Type B pancreatic cell (in vitro differentiated cells): ENCODE data around the gene MAP2K5. TPM values are rescaled to one million over a fixed set of nuclear protein-coding genes. Genes with fewer than 3 reads are reported as not detected.
A peak's percentile ranks its signal among the peaks of the same experiment; 100 is the strongest.

ENCODE experiments used
- DNase-seq: peaks from one replicate; pipeline ENCODE4 v3.0.0; 2021; ENCODE audit warnings: mixed read lengths; ENCODE audit not compliant: unreplicated experiment; ENCODE audit errors: extremely low spot score
- H3K27ac Mint-ChIP-seq: 2 replicates; pipeline ENCODE4 v1.8.0; 2021; ENCODE audit warnings: mild to moderate bottlenecking, mixed read lengths
- H3K27me3 Mint-ChIP-seq: 2 replicates; pipeline ENCODE4 v1.8.0; 2021; ENCODE audit warnings: mixed read lengths
- H3K36me3 Mint-ChIP-seq: 2 replicates; pipeline ENCODE4 v1.8.0; 2021; ENCODE audit warnings: mixed read lengths
- H3K4me1 Mint-ChIP-seq: one replicate; pipeline ENCODE4 v1.8.0; 2021; ENCODE audit warnings: mixed read lengths; ENCODE audit not compliant: unreplicated experiment
- H3K4me3 Mint-ChIP-seq: 2 replicates; pipeline ENCODE4 v1.8.0; 2021; ENCODE audit warnings: mild to moderate bottlenecking, mixed read lengths
- H3K9me3 Mint-ChIP-seq: 2 replicates; pipeline ENCODE4 v1.8.0; 2021; ENCODE audit warnings: mixed read lengths
- total RNA-seq: library from RNA; stranded (reverse); gene quantifications from 2 replicates; pipeline ENCODE4 v1.2.1, GENCODE V29; 2021; ENCODE audit warnings: low replicate concordance
- TF ChIP-seq, protein P1 (sequence below): fragments of 200-600 bp; sonication (generic); conservative IDR thresholded peaks from 2 replicates; pipeline ENCODE4 v1.5.0; 2021; ENCODE audit warnings: antibody characterized with exemption, mild to moderate bottlenecking

Gene MAP2K5
- total RNA-seq, 1 donor from 2014 or later, result 21.8 TPM

DNA sequence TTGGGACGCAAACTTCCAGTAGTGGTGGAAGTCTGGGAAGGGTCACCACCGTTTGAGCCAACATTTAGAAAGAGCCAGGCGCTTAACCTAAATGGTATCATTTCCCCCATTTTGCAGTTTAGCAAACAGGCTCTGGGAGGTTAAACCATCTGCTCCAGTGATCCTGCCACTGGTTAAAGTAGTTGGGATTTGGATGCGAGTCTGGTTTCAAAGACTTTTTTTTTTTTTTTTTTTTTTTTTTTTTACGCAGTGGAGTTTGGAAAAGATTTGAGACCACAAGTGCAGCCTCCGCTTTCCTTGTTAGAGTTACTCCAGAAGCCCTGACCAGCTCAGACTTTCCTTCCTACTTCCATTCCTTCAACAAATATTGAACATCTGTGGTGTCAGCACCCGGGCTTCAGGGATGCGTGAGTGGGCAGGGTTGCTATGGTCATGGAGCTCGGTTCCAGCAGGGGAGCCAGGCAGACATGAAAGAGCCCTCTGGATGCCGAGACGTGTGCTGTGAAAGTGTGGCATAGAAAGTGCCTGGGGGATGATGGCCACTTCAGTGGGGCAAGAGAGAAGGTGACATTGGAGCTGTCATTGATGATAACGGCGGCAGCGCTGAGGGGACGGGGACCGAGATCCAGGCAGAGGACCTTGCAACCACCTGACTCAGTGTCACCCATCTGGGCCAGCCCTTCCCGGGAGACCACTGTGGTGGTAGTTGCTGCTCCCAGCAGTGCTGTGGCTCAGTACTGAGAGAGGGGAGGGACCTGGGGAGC, 298.4 kb downstream of the MAP2K5 start:
- H3K27me3 Mint-ChIP-seq, result peaks cover 28% of the 10 kb centered on the region
- peak overlapping the region; percentile 94 for H3K4me3 Mint-ChIP-seq
- TF ChIP-seq, protein P1, sequence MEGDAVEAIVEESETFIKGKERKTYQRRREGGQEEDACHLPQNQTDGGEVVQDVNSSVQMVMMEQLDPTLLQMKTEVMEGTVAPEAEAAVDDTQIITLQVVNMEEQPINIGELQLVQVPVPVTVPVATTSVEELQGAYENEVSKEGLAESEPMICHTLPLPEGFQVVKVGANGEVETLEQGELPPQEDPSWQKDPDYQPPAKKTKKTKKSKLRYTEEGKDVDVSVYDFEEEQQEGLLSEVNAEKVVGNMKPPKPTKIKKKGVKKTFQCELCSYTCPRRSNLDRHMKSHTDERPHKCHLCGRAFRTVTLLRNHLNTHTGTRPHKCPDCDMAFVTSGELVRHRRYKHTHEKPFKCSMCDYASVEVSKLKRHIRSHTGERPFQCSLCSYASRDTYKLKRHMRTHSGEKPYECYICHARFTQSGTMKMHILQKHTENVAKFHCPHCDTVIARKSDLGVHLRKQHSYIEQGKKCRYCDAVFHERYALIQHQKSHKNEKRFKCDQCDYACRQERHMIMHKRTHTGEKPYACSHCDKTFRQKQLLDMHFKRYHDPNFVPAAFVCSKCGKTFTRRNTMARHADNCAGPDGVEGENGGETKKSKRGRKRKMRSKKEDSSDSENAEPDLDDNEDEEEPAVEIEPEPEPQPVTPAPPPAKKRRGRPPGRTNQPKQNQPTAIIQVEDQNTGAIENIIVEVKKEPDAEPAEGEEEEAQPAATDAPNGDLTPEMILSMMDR, result no peak
- peak overlapping the region; percentile 99 for H3K27ac Mint-ChIP-seq
- H3K9me3 Mint-ChIP-seq, result no peaks in the 10 kb centered on the region
- H3K4me1 Mint-ChIP-seq, result peaks cover 58% of the 10 kb centered on the region
- peaks cover 3% of the 10 kb centered on the region for H3K36me3 Mint-ChIP-seq
- no peak for DNase-seq

DNA sequence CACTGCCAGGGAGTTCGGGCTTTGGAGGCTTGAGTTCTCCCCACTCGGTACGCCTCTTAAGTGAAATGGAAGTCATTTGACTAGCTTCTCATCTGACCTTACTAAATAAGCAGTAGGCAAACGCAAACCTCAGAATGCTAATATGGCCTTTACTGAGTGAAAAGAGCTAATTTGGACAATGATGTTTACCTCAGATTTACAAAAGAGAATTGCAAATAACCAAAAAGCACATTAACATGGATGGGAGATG, 298.9 kb downstream of the MAP2K5 start:
- TF ChIP-seq, protein P1, result no peak
- Mint-ChIP-seq H3K4me1 (peaks cover 61% of the 10 kb centered on the region), H3K27me3 (peaks cover 23% of the 10 kb centered on the region), H3K9me3 (no peaks in the 10 kb centered on the region), H3K36me3 (peaks cover 3% of the 10 kb centered on the region), H3K27ac (peak overlapping the region; percentile 99), H3K4me3 (peak overlapping the region; percentile 94)
- DNase-seq, result no peak

DNA sequence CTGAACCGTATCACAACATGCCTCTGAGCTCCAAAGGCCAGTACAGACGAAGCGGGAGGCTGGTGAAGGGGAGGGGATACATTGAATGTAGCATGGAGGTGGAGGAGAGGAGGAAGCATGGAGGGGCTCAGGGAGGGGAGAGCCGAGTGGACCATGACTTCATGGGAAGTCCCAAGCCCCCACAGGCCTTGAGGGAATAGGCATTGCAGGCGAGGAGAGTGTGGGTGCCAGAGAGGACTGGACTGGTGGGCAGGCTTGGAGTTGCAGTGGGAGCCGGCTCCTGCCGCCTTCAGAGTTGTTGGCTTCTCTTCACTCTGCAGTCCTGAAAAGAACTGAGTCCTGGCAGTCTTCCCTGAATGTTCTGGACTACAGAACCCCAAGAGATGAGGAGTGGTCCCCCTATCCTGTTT, 300.6 kb downstream of the MAP2K5 start:
- Mint-ChIP-seq H3K36me3 (peaks cover 3% of the 10 kb centered on the region), H3K9me3 (no peaks in the 10 kb centered on the region), H3K4me1 (peaks cover 59% of the 10 kb centered on the region), H3K27me3 (peaks cover 13% of the 10 kb centered on the region), H3K4me3 (peak overlapping the region; percentile 48), H3K27ac (peak overlapping the region; percentile 35)
- DNase-seq, result no peak
- TF ChIP-seq, protein P1, result no peak

DNA sequence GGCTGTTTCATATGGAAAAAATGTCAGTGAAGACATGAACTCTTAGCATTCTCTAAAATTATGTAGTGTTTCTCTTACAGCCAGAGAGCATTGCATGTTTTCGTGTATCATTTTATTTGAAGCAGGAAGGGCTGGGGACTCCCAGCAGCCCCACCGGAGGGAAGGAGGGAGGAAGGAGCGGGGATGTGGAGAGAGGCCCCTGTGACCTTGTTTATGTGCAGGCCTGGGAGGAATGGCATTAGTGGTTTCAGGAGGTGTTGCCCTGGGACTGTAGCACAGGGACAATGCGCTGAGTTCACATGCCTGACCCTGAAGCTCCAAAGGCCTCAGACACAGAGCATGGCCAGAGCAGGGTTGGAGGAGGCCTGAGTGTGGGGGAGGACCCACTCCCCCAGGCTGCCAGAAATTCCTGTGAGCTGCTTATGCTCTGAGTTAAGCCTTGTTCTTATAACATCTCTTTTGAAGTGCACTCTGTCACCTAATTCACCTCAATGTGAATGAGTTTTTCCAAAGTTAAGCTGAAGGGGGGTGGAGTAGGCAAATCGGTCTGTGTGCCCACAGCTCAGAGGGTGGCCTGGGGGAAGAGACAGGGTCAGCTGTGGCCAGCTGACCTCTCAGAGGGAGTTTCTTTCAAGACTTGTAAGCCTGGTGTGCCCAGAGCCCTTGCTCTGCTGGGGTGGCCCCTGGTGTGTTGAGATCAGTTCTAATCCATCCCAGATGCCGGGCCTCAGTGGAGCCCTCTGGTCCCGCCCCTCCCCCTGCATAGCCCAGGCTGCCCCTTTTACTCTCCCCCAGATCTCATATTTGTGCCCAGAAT, 301.3 kb downstream of the MAP2K5 start:
- Mint-ChIP-seq H3K27me3 (peaks cover 7% of the 10 kb centered on the region), H3K4me3 (peak overlapping the region; percentile 20), H3K4me1 (peaks cover 55% of the 10 kb centered on the region), H3K9me3 (no peaks in the 10 kb centered on the region), H3K36me3 (peaks cover 3% of the 10 kb centered on the region), H3K27ac (peak overlapping the region; percentile 35)
- no peak for DNase-seq
- TF ChIP-seq, protein P1, result no peak

DNA sequence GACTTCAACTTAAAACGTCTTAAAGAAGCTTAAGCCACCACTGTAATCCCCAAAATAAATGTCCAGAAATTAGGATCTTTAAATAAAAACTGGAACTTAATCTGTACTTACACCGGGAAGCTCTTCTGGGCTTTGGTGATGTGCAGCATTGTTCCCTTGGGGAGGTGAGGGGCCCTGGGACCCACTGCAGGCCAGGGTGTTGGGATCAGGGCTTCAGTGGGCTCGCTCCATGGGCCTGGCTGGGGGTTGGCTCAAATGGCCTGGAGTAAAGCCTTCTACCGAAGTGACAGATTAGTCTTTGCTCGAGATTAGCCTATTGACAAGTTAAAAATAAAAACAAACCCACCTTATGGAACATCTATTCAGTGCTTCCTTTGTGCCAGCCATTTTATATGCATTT, 303.5 kb downstream of the MAP2K5 start:
- H3K27ac Mint-ChIP-seq, result no peak overlapping the region
- no peaks in the 10 kb centered on the region for H3K27me3 Mint-ChIP-seq
- H3K36me3 Mint-ChIP-seq, result no peaks in the 10 kb centered on the region
- TF ChIP-seq, protein P1, result no peak
- no peaks in the 10 kb centered on the region for H3K9me3 Mint-ChIP-seq
- no peak for DNase-seq
- H3K4me3 Mint-ChIP-seq, result no peak overlapping the region
- peaks cover 45% of the 10 kb centered on the region for H3K4me1 Mint-ChIP-seq
